ENCODE measurements around the gene ADCY5.

The ADCY5 gene

DNA sequence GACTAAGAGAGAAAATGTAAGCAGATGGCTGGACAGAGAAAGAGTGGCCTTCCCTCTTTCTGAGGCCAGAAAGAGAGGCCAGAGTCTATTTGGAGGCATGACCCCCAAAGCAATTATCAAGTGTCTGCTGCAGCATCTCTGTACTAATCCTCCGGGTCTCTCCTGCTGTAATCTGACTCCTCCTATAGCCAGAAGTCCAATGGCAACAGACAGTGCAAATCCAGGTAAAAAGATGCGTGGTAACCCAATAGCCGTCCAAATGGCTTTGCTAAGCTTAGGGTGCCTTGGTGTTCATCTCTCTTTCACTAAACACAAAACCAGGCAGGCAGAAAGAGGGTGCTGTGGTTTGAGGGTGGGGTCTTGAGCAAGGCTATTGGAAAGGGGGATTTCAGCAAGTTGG lies 91.6 kb downstream of the ADCY5 start:
- Histone ChIP-seq H3K4me1 (ENCODE audit: control insufficient read depth in 5 of 5, insufficient read depth in 5 of 5, low read length in 5 of 5) (peaks cover 0 to 15% (median 12%) of the 10 kb centered on the region in 5 donors), H3K27me3 (ENCODE audit: control insufficient read depth in 5 of 5, insufficient read depth in 4 of 5, low read length in 5 of 5) (peaks cover 0 to 3% (median 0%) of the 10 kb centered on the region in 5 donors), H3K27ac (ENCODE audit: low read depth, low read length) (no peak overlapping the region)

DNA sequence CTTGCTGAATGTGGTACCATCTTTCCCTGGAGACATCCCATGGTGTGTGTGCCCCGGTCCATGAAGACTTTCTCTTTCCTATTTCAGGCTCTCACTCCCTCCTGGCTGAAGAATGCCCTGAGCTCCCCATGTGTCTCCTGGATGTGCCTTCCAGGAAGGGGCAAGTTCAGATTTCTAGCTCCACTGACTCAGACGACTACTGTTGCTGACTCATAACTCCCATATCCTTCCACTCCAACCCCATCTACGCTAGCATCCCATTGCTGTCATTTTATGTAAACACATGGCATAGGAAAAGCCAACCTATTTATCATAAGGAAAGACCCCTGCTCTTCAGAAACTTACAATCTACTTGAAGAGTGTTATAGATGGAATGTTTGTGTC lies 95.0 kb downstream of the ADCY5 start:
- Histone ChIP-seq H3K27ac (ENCODE audit: low read depth, low read length) (no peak overlapping the region), H3K9me3 (ENCODE audit: control insufficient read depth in 5 of 5, low read length in 5 of 5) (peaks cover 0 to 4% (median 0%) of the 10 kb centered on the region in 5 donors), H3K36me3 (ENCODE audit: control insufficient read depth in 5 of 5, insufficient read depth in 5 of 5, low read length in 5 of 5) (peaks cover 0 to 4% (median 0%) of the 10 kb centered on the region in 5 donors), H3K27me3 (ENCODE audit: control insufficient read depth in 5 of 5, insufficient read depth in 4 of 5, low read length in 5 of 5) (peaks cover 0 to 11% (median 3%) of the 10 kb centered on the region in 5 donors), H3K4me1 (ENCODE audit: control insufficient read depth in 5 of 5, insufficient read depth in 5 of 5, low read length in 5 of 5) (peaks cover 0 to 32% (median 24%) of the 10 kb centered on the region in 5 donors), H3K4me3 (ENCODE audit: low read depth in 1 of 5, low read length in 5 of 5) (no peak overlapping the region), H3K9ac (ENCODE audit: low read length in 5 of 5) (no peak overlapping the region)

More for the DNA sequence above, 91.6 kb downstream of the ADCY5 start:
- H3K9ac ChIP-seq (ENCODE audit: low read length in 5 of 5): no peak overlapping the region
- no peak overlapping the region for H3K4me3 ChIP-seq (ENCODE audit: low read depth in 1 of 5, low read length in 5 of 5)
- H3K36me3 ChIP-seq (ENCODE audit: control insufficient read depth in 5 of 5, insufficient read depth in 5 of 5, low read length in 5 of 5): peaks cover 0 to 4% (median 0%) of the 10 kb centered on the region in 5 donors
- peaks cover 0 to 4% (median 0%) of the 10 kb centered on the region in 5 donors for H3K9me3 ChIP-seq (ENCODE audit: control insufficient read depth in 5 of 5, low read length in 5 of 5)

DNA sequence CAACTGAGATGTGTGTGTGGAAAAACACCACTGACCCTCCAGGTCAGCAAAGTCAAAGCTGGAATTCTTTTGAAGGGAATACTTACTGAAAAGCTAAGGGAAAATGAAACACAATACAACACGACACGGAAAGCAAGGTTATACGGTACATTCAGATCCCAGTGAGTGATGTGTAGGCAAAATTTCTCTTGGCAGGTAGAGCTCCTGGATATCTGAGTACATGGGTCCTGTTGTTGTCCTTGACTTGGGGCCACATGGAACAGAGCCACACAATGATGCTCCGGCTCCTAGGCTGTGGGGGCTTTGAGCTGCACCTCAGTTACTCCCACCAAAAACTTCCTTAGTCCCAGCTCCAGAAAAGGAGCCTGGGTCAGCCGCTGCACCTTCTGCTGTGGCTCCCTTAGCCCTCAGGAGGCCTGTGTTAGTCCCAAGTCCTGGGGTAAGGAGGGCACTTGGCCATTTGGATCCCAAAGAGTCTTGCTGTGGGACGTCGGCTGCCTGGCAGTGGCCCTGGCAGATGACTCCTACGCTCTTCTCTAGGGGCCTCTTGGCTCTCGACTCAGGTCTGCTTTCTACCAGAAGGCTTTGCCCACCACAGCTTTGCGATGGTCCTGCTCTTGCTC lies 95.6 kb downstream of the ADCY5 start:
- peaks cover 0 to 32% (median 24%) of the 10 kb centered on the region in 5 donors for H3K4me1 ChIP-seq (ENCODE audit: control insufficient read depth in 5 of 5, insufficient read depth in 5 of 5, low read length in 5 of 5)
- peaks cover 0 to 4% (median 0%) of the 10 kb centered on the region in 5 donors for H3K9me3 ChIP-seq (ENCODE audit: control insufficient read depth in 5 of 5, low read length in 5 of 5)
- no peak overlapping the region for H3K9ac ChIP-seq (ENCODE audit: low read length in 5 of 5)
- no peak overlapping the region for H3K4me3 ChIP-seq (ENCODE audit: low read depth in 1 of 5, low read length in 5 of 5)
- H3K27me3 ChIP-seq (ENCODE audit: control insufficient read depth in 5 of 5, insufficient read depth in 4 of 5, low read length in 5 of 5): peaks cover 0 to 11% (median 3%) of the 10 kb centered on the region in 5 donors
- H3K27ac ChIP-seq (ENCODE audit: low read depth, low read length): no peak overlapping the region
- peaks cover 0 to 4% (median 0%) of the 10 kb centered on the region in 5 donors for H3K36me3 ChIP-seq (ENCODE audit: control insufficient read depth in 5 of 5, insufficient read depth in 5 of 5, low read length in 5 of 5)

DNA sequence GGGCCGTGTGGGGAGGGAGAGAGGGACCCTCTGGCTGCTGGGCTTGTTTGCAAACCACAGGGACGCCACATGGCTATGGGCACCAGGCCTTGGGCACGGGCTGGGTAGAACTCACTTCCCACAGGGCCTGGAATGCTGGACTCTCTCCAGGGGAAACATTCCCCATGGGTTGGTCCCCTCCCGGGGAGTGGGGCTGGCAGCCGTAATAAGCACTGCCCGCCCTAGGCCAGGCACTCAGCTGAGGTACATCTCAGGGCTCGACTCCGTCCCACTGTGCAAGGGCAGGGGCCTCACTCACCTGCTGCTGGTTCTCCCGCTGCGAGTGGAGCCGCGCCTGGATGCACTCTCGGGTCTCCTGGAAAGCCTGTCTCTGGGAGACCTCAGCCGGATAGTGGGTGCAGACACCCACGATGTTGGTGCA lies 96.7 kb downstream of the ADCY5 start:
- Histone ChIP-seq H3K27ac (ENCODE audit: low read depth, low read length) (no peak overlapping the region), H3K27me3 (ENCODE audit: control insufficient read depth in 5 of 5, insufficient read depth in 4 of 5, low read length in 5 of 5) (peaks cover 0 to 11% (median 3%) of the 10 kb centered on the region in 5 donors), H3K4me1 (ENCODE audit: control insufficient read depth in 5 of 5, insufficient read depth in 5 of 5, low read length in 5 of 5) (peaks cover 0 to 32% (median 24%) of the 10 kb centered on the region in 5 donors), H3K36me3 (ENCODE audit: control insufficient read depth in 5 of 5, insufficient read depth in 5 of 5, low read length in 5 of 5) (peaks cover 4 to 9% (median 5%) of the 10 kb centered on the region in 5 donors), H3K9ac (ENCODE audit: low read length in 5 of 5) (no peak overlapping the region), H3K9me3 (ENCODE audit: control insufficient read depth in 5 of 5, low read length in 5 of 5) (peaks cover 0 to 4% (median 0%) of the 10 kb centered on the region in 5 donors), H3K4me3 (ENCODE audit: low read depth in 1 of 5, low read length in 5 of 5) (no peak overlapping the region)

DNA sequence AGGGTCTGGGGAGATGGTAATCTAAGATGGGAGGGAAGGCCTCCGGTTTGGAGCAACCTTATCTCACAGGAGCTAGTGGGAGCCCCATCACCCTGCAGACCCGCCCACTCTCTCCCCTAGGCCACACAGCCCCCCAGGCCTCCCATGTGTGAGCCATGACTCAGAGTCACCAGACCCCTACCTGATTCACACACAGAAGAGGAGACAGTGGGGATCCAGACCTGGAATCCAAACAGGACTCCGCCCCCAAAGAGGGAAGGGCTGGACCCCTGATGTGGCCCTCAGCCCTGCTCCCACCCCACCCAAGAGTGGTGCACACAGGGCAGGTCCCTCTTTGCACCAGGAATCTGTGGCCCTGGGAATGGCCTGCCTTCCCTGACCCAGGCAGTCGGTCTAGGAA lies 97.4 kb downstream of the ADCY5 start:
- H3K4me1 ChIP-seq (ENCODE audit: control insufficient read depth in 5 of 5, insufficient read depth in 5 of 5, low read length in 5 of 5): peaks cover 0 to 32% (median 24%) of the 10 kb centered on the region in 5 donors
- H3K9ac ChIP-seq (ENCODE audit: low read length in 5 of 5): no peak overlapping the region
- H3K36me3 ChIP-seq (ENCODE audit: control insufficient read depth in 5 of 5, insufficient read depth in 5 of 5, low read length in 5 of 5): peaks cover 4 to 9% (median 5%) of the 10 kb centered on the region in 5 donors
- H3K27ac ChIP-seq (ENCODE audit: low read depth, low read length): no peak overlapping the region
- no peak overlapping the region for H3K4me3 ChIP-seq (ENCODE audit: low read depth in 1 of 5, low read length in 5 of 5)
- H3K27me3 ChIP-seq (ENCODE audit: control insufficient read depth in 5 of 5, insufficient read depth in 4 of 5, low read length in 5 of 5): peaks cover 0 to 11% (median 3%) of the 10 kb centered on the region in 5 donors
- H3K9me3 ChIP-seq (ENCODE audit: control insufficient read depth in 5 of 5, low read length in 5 of 5): peaks cover 0 to 4% (median 0%) of the 10 kb centered on the region in 5 donors

DNA sequence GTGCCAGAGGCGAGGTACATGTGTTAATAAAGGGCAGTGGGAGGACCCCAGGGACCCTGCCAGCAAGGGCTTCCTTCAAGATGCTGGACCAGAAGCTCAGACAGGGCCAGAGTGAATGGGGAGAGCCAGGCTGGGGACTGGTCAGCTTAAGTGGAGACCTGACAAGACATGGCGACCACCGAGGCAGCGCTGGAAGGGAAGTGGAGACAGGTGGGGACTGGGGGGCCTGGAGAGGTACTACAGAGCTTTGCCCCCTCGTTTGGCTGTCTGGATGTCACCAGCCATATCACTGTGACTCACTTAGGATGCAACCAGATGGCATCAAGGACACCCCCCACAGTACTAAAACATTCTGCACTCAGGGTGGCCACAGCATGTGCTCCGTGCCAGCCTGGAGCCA lies 97.9 kb downstream of the ADCY5 start:
- Histone ChIP-seq H3K9me3 (ENCODE audit: control insufficient read depth in 5 of 5, low read length in 5 of 5) (peaks cover 0 to 4% (median 0%) of the 10 kb centered on the region in 5 donors), H3K4me1 (ENCODE audit: control insufficient read depth in 5 of 5, insufficient read depth in 5 of 5, low read length in 5 of 5) (peaks cover 0 to 32% (median 24%) of the 10 kb centered on the region in 5 donors), H3K27me3 (ENCODE audit: control insufficient read depth in 5 of 5, insufficient read depth in 4 of 5, low read length in 5 of 5) (peaks cover 0 to 11% (median 3%) of the 10 kb centered on the region in 5 donors), H3K27ac (ENCODE audit: low read depth, low read length) (no peak overlapping the region), H3K36me3 (ENCODE audit: control insufficient read depth in 5 of 5, insufficient read depth in 5 of 5, low read length in 5 of 5) (peaks cover 4 to 13% (median 6%) of the 10 kb centered on the region in 5 donors), H3K4me3 (ENCODE audit: low read depth in 1 of 5, low read length in 5 of 5) (no peak overlapping the region), H3K9ac (ENCODE audit: low read length in 5 of 5) (no peak overlapping the region)

DNA sequence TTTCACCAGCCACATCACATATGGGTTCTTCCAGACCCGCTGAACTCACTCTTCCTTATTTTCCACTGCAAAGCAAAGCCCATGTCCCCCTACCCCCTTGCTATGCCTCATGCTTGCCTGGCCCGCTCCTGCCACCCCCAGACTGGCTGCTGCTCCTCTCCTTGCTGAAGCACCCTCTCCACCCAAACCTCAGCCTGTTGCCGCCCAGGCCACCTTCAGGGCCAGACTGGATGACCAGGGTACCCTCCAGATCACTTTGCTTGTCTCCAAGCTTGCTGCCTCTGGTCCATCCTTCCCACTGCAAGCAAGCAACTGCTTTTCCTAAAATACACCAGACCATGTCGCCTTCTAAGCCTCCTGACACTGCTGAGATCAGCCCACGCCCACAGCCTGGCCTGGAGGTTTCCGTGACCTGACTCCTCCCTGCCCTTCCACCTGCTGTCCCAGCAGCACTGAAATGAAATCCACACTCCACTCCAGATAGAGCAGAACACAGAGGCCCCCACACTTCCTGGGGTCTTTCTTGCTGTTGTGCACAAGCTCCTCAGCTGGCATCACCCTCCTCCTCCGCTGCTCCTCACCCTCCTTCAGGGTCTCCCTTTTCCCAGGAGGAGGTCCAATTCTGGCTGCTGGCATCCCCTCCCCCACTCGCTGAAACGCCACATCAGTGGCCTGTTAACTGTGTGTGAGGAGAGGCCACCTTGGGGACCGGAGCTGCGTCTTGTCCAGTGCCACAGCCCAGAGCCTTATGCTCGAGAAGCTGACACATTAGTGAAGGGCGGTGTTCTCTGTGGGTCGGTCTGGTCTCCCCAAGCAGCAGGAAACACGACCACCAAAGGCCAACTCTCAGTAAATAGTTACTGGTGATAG lies 99.1 kb downstream of the ADCY5 start:
- Histone ChIP-seq H3K4me3 (ENCODE audit: low read depth in 1 of 5, low read length in 5 of 5) (no peak overlapping the region), H3K9ac (ENCODE audit: low read length in 5 of 5) (no peak overlapping the region), H3K9me3 (ENCODE audit: control insufficient read depth in 5 of 5, low read length in 5 of 5) (peaks cover 0 to 1% (median 0%) of the 10 kb centered on the region in 5 donors), H3K27ac (ENCODE audit: low read depth, low read length) (no peak overlapping the region), H3K36me3 (ENCODE audit: control insufficient read depth in 5 of 5, insufficient read depth in 5 of 5, low read length in 5 of 5) (peaks cover 2 to 14% (median 8%) of the 10 kb centered on the region in 5 donors), H3K4me1 (ENCODE audit: control insufficient read depth in 5 of 5, insufficient read depth in 5 of 5, low read length in 5 of 5) (peaks cover under 1 to 33% (median 25%) of the 10 kb centered on the region in 5 donors), H3K27me3 (ENCODE audit: control insufficient read depth in 5 of 5, insufficient read depth in 4 of 5, low read length in 5 of 5) (peaks cover 0 to 11% (median 3%) of the 10 kb centered on the region in 5 donors)

DNA sequence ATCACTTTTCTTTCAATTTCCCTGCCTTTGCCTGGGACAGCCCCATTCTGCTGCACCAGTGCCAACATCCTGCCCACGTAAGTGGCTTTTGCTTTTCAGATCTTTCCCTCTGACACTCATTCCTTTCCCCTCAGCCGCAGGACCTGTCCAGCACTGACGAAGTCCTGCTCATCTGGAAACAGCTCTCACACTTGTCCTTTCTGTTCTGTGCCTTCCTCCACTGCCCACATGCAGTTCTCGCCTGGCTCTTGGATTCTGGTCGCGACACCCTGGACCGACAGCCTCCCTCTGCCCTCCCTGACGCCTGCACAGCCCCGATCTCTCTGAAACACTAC lies 99.7 kb downstream of the ADCY5 start:
- Histone ChIP-seq H3K9ac (ENCODE audit: low read length in 5 of 5) (no peak overlapping the region), H3K4me1 (ENCODE audit: control insufficient read depth in 5 of 5, insufficient read depth in 5 of 5, low read length in 5 of 5) (peaks cover 2 to 40% (median 31%) of the 10 kb centered on the region in 5 donors), H3K27ac (ENCODE audit: low read depth, low read length) (no peak overlapping the region), H3K36me3 (ENCODE audit: control insufficient read depth in 5 of 5, insufficient read depth in 5 of 5, low read length in 5 of 5) (peaks cover 0 to 14% (median 8%) of the 10 kb centered on the region in 5 donors), H3K9me3 (ENCODE audit: control insufficient read depth in 5 of 5, low read length in 5 of 5) (no peaks in the 10 kb centered on the region), H3K4me3 (ENCODE audit: low read depth in 1 of 5, low read length in 5 of 5) (no peak overlapping the region), H3K27me3 (ENCODE audit: control insufficient read depth in 5 of 5, insufficient read depth in 4 of 5, low read length in 5 of 5) (peaks cover 0 to 11% (median 3%) of the 10 kb centered on the region in 5 donors)

DNA sequence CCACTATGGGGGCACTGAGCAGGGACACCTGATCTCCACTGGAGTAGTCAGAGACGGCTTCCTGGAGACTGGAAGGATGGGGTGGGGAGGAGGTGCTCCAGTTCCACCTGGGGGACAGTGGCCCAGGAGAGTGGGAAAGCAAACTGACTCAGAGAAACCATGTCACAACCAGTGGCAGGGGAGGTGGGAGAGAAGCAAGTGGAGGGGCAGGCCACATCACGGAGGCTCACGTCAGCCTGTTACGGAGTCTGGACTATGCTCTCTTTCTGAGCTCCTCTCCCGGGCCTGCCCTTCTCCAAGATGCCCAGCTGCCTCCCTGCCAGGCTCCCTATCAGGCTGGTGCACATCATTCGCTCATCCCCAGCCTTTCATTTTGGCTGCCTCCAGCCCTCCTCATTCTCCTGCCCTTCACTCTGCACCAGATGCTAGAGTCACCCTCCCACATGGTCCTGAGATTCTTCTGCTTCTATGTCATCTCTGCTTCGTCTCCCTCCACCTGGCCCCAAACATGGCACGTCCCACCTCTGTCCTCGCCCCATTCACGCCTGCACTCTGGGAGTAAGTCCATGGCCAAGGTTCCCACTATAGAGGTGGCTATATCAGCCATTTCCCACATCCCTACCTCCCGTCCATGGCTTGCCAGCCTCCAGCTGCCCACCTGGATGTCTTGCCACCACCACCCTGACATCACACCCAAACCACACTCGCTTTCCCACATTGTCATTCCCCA lies 100.3 kb downstream of the ADCY5 start:
- Histone ChIP-seq H3K36me3 (ENCODE audit: control insufficient read depth in 5 of 5, insufficient read depth in 5 of 5, low read length in 5 of 5) (peaks cover 0 to 14% (median 8%) of the 10 kb centered on the region in 5 donors), H3K27me3 (ENCODE audit: control insufficient read depth in 5 of 5, insufficient read depth in 4 of 5, low read length in 5 of 5) (peaks cover 0 to 11% (median 3%) of the 10 kb centered on the region in 5 donors), H3K27ac (ENCODE audit: low read depth, low read length) (no peak overlapping the region), H3K4me3 (ENCODE audit: low read depth in 1 of 5, low read length in 5 of 5) (no peak overlapping the region), H3K9ac (ENCODE audit: low read length in 5 of 5) (no peak overlapping the region), H3K4me1 (ENCODE audit: control insufficient read depth in 5 of 5, insufficient read depth in 5 of 5, low read length in 5 of 5) (peaks cover 2 to 43% (median 36%) of the 10 kb centered on the region in 5 donors), H3K9me3 (ENCODE audit: control insufficient read depth in 5 of 5, low read length in 5 of 5) (no peaks in the 10 kb centered on the region)

Data from subcutaneous abdominal adipose tissue (tissue), 5 donors.